Measurements from ENCODE around the gene MFAP2.

DNA sequence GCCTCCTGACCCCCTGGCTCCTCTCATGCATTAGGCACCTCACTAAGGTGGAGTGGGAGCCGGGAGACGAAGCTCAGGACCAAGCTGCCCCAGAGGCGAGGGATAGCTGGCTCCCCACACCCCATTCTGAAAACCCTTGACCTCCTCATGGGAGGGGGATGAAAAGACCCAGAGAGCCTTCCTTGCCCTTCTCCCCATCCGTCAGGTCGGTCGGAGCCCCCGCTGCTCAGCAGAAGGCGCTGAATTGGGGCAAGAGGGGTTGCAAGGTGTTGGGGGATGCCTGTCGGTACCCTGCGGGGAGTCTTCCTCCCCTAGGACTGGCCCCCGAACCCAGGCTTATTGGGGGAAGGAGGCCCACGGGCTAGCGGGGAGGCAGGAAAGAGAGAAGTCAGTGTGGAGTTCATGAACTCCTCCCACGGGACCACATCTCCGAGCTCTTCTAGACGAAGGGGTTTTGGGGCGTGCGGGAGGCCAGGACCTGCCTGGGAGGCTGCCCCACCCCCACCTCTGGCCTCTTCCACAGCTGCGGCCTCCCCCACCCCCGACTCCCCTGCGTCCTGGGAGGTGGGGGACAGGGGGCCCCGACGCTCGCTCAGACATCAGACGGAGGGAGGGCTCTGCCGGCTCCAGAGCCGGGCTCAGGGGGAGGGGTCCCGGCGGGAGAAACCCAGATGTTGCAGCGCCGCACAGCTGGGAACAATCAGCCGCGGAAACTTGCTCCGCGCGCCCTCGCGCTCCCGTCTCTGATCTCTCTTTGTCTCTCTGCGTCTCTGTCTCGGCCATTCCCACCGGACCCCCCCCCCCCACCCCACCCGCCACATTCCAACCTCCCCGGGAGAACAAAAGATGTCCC lies 719 bp downstream of the MFAP2 start:
- TF ChIP-seq, protein P1, sequence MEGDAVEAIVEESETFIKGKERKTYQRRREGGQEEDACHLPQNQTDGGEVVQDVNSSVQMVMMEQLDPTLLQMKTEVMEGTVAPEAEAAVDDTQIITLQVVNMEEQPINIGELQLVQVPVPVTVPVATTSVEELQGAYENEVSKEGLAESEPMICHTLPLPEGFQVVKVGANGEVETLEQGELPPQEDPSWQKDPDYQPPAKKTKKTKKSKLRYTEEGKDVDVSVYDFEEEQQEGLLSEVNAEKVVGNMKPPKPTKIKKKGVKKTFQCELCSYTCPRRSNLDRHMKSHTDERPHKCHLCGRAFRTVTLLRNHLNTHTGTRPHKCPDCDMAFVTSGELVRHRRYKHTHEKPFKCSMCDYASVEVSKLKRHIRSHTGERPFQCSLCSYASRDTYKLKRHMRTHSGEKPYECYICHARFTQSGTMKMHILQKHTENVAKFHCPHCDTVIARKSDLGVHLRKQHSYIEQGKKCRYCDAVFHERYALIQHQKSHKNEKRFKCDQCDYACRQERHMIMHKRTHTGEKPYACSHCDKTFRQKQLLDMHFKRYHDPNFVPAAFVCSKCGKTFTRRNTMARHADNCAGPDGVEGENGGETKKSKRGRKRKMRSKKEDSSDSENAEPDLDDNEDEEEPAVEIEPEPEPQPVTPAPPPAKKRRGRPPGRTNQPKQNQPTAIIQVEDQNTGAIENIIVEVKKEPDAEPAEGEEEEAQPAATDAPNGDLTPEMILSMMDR (IDR thresholded peaks at IDR 0.05): no peak
- no peak for TF ChIP-seq POLR2A (IDR thresholded peaks at IDR 0.05)
- no peak for TF ChIP-seq EP300 (IDR thresholded peaks at IDR 0.05)
- peak in 1 of 4 donors; percentile 15 for TF ChIP-seq POLR2AphosphoS5 (IDR thresholded peaks at IDR 0.05)
